GM11168 (cell line): ENCODE measurements around the gene C10orf62.
"Not testable (repeated sequence)": the region's sequence is repeated elsewhere in the genome, so short reads cannot be mapped to it uniquely, and the experiment has no call there.

Experiments used
- in situ Hi-C: fragments of 300-500 bp; cut with MboI; formaldehyde crosslinking; loops from one replicate; pipeline ENCODE4 v1.12.0; 2022; ENCODE audit warnings: low sequenced_read_pairs; ENCODE audit not compliant: unreplicated experiment

C10orf62 gene

DNA sequence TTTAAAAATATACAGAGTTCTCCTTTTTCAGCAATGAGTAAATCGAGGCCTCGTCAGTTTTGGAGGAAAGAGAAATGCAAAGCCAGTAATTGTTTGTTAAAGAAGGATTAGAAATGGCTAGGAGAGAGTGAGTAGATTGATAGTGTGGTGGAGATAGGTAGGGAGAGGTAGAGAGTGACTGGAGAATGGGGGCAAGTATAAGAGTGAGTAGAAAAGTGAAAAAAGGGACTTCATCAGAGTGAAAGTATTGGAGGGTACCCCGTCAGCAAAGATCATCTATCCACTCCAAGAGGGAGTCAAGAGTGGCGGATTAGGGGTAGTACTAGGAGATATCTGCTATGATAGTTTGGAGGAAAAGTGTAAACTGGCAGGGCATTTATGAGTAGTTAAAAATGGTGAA, 26.2 kb upstream of the C10orf62 start:
- in situ Hi-C loops = no loop called here

DNA sequence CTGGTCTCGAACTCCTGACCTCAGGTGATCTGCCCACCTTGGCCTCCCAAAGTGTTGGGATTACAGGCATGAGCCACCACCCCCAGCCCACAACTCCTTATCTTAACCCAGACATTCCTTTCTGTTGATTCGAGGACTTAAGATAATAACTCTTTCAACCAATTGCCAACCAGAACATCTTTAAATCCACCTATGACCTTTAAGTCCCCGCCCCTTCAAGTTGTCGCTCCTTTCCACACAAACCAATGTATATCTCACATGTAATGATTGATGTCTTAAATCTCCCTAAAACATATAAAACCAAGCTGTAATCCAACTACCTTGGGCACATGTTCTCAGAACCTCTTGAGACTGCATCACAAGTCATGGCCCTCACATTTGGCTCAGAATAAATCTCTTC, 24.7 kb upstream of the C10orf62 start:
- in situ Hi-C loops = no loop called here

DNA sequence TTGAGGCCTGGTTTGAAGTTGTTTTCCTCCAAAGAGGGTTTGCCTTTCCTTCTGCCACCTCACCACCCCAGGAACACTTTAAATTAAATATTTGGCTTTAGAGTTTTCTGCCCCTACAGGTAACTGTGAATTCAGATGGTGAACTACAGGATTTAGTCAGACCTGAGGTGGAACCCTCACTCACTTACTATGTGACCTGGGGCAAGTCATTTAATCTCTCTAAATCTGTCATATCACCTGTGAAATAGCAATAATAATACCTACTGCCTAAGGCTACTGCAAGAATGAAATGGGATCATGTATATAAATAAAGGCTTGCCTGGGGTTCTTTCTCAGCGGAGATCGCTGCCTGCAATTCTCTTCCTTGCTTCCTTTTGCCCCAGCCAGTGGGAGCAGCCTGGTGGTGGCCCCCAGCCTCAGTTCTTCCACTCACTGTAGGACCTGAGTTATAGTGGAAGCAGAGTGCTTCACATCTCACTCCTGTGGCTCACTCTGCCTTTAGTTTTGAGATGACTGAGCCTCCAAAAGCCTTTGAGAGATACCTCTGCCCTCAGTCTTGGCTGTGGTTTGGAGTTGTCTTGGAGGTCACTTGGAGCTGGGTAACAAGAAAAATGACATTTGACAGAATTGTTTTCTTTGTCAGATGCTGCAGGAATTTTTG, 23.1 kb upstream of the C10orf62 start:
- in situ Hi-C loops = no loop called here

DNA sequence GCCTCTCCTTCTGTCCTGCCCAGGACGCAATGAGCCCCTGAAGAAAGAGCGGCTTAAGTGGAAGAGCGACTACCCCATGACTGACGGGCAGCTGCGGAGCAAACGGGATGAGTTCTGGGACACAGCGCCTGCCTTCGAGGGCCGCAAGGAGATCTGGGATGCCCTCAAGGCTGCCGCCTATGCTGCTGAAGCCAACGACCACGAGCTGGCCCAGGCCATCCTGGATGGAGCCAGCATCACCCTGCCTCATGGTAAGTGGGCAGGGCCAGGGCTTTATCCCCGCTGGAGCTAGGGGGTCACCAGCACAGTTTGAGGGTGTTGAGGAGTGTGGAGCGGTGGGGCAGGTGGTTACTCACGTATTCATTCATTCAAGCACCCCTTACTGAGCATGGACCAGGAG, 21.6 kb upstream of the C10orf62 start:
- in situ Hi-C loops = no loop called here

DNA sequence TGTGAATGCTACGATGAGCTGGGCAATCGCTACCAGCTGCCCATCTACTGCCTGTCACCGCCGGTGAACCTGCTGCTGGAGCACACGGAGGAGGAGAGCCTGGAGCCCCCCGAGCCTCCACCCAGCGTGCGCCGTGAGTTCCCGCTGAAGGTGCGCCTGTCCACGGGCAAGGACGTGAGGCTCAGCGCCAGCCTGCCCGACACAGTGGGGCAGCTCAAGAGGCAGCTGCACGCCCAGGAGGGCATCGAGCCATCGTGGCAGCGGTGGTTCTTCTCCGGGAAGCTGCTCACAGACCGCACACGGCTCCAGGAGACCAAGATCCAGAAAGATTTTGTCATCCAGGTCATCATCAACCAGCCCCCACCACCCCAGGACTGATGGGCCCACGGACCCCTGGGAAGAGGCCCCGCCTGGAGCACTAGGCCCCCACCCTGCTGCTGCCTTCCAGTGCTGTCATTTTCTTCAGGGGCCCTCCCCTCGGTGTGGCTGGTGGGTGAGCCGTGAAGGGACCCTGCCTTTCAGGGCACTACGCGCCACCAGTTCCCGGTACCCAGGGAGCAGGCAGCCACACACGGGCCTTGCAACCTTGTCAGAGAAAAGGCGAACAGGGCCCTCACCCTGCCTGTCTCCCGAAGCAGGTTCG, 19.3 kb upstream of the C10orf62 start:
- in situ Hi-C loops = no loop called here

DNA sequence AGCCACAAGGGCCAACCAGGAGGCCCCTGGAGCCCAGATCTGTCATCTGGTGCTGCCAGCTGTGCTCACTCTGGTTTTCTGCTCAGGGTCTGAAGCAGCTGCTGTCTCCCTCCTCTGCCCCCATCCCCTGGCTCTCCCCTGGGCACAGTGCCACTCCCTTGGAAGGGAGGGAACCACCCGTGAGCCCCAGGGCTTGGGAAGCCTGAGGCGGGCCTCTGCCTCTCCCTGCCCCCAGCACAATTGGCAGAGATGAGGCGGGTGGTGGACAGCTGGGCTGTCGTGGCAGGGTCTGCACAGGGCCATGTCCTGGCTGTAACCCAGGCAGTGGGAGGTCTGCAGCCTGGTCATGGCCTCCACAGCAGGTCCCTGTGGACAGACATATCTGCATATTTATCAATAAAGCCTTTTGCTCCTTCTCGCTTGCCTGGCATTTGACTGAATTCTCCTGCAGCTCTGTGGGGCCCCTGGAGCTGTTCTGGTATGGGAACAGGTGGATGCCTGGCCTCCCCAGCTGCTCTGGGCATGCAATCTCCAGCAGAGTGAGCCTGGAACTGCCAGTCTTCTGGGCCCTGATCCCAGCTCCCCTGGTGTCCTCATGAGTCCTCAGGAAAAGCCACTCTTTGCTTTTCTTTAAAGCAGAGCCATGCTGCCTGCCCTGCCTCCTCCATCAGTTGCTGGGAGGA, 18.6 kb upstream of the C10orf62 start:
- in situ Hi-C loops = no loop called here

DNA sequence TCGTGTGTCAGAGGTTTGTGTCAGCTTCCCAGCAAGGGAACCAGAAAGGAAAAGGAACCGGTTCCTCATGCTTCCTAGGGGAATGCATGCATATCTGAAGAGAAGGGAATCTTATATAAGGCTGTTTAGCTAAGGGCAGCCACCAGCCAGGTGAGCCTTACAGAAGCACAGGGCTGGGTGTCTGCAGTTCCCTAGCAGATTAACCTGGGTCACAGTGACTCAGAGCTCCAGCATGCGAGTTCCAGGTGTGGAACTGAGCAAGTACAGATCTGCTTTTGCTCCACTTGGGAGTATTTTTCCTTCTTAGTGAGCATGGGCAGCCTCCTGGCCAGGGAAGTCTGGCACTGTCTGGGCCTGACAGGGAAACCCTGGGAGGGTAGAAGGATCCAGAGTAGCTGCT, 17.9 kb upstream of the C10orf62 start:
- in situ Hi-C loops = no loop called here

DNA sequence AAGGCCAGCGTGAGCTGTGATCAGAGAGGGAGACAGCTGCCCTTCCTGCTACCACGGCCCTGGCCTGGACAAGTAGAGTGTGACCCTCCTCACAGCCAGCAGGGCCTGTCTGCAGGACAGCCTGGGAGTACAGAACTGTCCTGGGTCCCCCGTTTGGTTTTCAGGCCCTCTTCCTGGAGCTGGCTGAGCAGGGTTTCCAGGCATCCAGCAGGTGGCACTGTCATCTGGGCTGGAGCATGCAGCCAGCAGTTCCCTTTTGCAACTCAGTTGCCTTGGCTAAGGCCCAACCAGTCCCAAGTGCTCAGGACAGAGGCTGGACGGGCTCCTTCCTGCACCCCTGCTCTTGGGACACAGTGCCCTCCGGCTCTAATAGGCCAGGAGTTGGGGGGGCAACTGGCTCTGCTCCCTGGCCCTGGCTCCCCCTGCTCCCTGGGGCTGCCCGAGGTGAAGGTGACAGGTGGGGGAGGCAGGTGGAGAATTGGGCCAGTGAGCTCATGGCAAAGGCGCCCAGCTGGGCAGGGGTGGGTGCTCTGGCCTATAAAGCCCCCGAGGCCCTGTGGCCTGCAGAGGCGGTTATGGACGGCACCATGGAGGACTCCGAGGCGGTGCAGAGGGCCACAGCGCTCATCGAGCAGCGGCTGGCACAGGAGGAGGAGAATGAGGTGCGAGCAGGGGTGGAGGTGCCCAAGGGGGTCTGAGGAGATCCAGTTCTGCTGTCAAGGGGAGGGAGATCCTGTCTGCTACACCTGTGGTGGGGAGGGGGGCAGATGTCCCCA, 17.1 kb upstream of the C10orf62 start, which contains the start of gene ANKRD2:
Gene ANKRD2, plus strand, starts transcription at position 566 of the 776 bp plus-strand sequence. Its CDS starts 10 bp downstream, at position 576.
- in situ Hi-C loops = no loop called here

DNA sequence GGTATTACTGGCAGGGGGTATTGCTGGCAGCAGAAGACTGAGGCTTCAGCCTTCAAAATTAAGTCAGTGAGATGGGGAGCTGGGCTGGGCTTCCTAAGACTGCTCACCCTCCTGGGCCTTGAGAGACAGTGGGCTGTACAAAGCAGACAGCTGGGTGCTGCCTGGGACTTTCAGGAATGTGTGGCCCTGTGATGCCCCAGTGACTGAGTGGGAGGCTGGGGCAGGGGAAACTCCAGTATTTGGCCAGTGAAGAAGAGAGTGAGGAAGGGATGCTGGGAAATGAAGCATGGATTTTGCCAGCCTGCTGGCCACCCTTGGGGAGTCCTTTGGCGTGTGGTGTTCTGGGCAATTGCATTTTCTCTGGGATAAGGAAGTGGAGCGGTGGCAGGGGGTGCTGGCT, 16.5 kb upstream of the C10orf62 start:
- in situ Hi-C loops = no loop called here

DNA sequence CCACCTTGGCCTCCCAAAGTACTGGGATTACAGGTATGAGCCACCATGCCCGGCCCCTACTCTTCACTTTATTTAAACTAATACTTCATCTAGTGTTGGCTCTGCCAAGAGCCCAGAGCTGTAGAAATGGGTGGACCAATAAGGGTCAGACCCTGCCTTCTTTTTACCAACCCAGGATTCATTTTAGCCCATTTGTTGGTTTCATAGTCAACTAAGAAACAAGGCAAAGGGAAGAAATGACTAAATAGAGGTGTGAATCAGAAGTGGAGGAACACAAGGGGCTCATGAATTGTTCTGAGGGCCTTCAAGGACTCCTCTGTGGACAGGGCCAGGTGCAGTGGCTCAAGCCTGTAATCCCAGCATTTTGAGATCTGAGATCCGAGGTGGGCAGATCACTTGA, 15.8 kb upstream of the C10orf62 start:
- in situ Hi-C loops = no loop called here

DNA sequence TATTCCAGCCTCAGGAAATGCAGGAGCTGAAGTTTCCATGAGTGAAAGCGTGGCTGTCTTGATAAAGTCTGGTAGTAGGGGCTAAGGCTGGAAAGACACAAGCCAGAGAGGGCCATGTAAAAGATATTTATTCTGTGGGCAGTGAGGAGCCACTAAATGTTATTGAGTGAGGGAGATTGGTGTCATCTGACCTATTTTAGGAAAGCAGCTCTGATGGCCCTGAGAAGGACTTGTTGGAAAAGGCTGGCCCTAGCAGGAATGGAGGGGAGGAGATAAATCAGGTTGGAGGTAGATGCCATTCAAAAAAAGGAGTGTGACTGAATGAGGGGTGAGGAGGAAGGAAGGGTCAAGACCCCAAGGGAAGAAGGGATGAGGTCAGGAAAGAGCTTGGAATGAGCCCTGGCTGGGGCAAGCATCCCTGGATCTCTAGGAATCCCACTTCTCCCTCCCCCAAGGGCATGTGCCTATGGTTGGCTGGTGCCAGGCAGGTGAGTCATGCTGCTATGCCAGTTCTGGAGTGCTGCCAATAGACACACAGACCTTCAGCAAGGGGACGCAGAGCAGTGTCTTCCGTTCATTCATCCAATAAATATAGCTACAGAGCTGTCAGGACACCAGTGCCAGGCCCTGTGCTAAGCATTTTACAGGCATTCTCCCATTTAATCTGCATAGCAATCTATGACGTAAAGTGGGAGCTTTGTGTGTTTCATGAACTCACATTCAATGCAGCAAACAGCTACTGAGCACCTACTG, 15.0 kb upstream of the C10orf62 start:
- in situ Hi-C loops = no loop called here

DNA sequence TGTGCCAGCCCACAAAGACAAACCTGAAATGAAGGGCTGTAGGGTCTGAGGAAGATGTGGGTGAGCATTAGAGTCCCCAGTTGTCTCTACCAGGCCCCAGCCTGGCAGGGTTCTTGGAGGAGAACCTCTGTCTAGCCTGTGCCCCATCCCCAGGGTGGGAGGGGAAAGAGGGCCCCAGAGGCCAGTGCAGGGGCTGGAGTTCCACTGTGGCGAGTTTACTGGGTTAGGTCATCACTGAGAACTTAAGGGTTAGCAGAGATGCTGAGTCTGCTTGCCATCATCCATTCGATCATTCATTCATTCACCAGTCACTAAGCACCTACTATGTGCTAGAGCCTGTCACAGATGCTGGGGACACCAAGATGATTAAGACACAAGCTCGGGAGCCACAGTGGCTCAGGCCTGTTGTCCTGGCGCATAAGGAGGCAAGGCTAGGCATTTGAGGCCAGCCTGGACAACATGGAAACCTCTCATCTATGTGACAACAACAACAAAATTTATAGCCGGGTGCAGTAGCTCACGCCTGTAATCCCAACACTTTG, 14.3 kb upstream of the C10orf62 start:
- in situ Hi-C loops = no loop called here

DNA sequence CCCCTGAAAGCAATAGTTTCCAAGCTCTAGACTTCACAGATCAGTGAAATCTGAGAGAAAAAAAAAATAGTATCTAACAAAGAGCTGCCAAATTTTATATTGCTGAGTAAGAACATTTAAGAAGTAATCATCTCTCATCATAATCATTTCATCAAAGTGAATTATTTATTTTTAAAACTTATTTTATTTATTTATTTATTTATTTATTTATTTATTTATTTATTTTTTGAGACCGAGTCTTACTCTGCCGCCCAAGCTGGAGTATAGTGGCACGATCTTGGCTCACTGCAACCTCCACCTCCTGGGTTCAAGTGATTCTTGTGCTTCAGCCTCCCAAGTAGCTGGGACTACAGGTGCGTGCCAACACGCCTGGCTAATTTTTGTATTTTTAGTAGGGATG, 13.0 kb upstream of the C10orf62 start:
- in situ Hi-C loops = not testable (repeated sequence)

DNA sequence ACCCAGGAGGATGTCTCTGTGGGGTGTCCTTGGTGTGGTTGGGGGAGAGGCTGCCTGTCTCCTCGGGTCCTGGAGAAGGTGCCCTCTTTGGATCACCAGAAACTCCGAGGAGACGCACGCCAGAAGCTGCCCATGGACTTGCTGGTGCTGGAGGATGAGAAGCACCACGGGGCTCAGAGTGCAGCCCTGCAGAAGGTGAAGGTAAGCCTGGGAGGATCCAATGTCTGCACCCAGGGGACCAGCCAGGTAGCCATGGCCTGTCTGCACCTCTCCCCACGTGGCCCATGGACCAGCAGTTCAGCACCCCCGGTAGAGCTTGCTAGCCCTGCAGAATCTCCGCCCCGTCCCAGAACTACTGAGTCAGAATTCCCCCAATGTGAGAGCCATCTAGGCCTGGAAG, 11.8 kb upstream of the C10orf62 start:
- in situ Hi-C loops = no loop called here

DNA sequence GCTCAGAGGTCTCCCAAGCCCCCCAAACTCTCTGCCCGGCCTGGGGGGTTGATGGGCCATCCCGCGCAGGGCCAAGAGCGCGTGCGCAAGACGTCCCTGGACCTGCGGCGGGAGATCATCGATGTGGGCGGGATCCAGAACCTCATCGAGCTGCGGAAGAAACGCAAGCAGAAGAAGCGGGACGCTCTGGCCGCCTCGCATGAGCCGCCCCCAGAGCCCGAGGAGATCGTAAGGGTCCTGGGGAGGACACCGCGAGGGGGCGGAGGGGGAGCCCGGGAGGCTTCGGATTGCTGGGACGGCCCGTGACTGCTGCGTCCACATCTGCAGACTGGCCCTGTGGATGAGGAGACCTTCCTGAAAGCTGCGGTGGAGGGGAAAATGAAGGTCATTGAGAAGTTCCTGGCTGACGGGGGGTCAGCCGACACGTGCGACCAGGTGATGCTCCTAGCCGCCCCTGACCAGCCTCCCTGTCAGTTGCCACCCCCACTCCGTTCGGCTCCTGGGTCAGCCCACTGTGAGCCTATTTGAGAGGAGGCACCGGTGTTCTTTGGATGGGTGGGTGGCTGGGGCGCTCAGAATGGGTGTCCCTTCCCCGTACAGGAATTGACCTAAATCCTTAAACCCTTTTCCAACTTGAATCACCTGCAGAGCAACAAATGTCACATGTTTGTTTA, 11.2 kb upstream of the C10orf62 start:
- in situ Hi-C loops = no loop called here

DNA sequence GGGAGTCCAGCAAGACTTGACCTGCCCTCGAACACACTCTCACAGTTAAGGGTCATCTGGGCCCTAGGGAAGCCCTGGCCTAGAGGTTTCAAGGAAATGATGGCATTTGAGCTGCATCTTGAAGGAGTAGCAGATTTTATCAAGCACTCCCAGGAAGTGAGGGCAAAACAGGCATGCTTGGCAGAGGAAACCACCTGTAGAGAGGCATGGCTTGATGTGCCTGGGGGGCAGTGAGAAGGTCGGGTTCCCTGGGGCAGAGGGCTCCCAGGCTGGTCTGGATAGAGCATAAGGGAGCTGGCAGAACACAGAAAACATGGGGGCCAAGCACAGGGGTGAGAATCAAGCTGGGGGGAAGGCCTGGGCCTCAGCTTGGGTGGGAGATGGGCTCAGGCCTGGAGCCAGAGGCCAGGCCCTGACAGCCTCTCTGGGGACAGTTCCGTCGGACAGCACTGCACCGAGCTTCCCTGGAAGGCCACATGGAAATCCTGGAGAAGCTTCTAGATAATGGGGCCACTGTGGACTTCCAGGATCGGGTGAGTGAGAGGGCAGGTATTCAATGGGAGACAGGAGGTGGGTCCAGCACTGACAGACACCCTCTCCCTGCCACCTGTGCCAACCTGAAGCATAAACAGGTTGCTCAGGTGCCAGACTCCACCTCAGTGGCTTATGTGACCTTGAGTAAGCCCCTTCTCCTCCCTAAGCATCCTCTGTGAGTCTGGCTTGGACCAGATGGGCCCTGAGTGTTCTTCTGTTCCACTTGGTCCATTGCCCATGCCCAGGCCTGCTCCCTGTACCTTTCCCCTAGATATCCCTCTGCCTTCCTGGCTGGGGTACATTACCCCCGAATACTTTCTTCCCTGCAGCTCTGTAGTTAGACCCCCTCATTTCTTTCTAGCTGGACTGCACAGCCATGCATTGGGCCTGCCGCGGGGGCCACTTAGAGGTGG, 8.8 kb upstream of the C10orf62 start:
- in situ Hi-C loops = no loop called here

DNA sequence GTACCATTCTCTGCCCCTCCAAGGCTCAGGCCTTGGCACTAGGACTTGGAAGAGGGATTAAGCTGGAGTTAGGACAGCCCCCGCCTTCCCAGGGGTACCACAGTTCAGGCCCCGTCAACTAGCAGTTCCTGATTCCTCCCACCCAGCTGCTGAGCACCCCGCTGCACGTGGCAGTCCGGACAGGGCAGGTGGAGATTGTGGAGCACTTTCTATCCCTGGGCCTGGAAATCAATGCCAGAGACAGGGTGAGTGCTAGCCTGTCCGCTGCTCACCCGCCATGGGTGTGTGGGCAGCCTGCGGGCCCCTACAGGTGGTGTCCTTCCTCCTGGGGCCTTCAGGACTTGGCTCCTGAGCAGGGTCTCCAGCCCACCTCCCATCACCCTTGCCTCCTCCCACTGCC, 7.4 kb upstream of the C10orf62 start:
- in situ Hi-C loops = no loop called here

DNA sequence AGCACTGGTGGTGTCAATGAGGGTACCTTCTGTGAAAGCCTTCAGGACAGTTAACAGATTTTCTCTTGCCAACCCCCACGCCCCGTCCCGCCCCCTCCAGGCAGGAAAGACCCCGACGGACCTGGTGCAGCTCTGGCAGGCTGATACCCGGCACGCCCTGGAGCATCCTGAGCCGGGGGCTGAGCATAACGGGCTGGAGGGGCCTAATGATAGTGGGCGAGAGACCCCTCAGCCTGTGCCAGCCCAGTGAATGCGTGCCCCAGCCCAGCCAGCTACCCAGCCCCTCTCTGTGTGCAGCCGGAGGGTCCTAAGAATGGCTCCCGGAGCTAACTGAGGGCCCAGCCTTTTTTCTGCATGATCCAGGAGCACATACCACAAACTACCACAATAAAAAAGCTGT, 6.0 kb upstream of the C10orf62 start:
- in situ Hi-C loops = no loop called here
